AG04450 (cell line): ENCODE data around the gene CFL1. TPM values are rescaled to one million over a fixed set of nuclear protein-coding genes. Genes with fewer than 3 reads are reported as not detected.

Experiments
- CTCF ChIA-PET: fragments of 300-600, 350-600 bp; formaldehyde crosslinking; extraction: SDS; loops from one replicate; lab custom pipeline; 2022; ENCODE audit warnings: antibody characterized with exemption, inconsistent platforms; lab: Charles Lee
- POLR2A ChIA-PET: fragments of 350-600 bp; formaldehyde crosslinking; extraction: SDS; loops from one replicate; lab custom pipeline; 2021; ENCODE audit warnings: antibody characterized with exemption, inconsistent platforms; lab: Yijun Ruan, JAX
- DNase-seq: peaks from one replicate; pipeline ENCODE4 v3.0.0-alpha.2; 2011; ENCODE audit warnings: low read depth, low spot score
- H3K27ac ChIP-seq: one replicate; pipeline ENCODE4 v1.5.1; 2012; ENCODE audit warnings: low read depth, low read length, control low read depth
- H3K27me3 ChIP-seq: one replicate; pipeline ENCODE4 v1.6.0; 2012; ENCODE audit warnings: low read length; ENCODE audit not compliant: control insufficient read depth, insufficient read depth
- H3K4me3 ChIP-seq: 2 replicates; pipeline ENCODE4 v1.5.1; 2011; ENCODE audit warnings: mild to moderate bottlenecking, low read depth, low read length, control low read depth
- H3K9me3 ChIP-seq: 2 replicates; pipeline ENCODE4 v1.5.1; 2012; ENCODE audit warnings: low read length; ENCODE audit not compliant: control insufficient read depth, insufficient read depth
- CTCF ChIP-seq: IDR thresholded peaks from 2 replicates; pipeline ENCODE4 v1.5.1; 2011; ENCODE audit warnings: low read depth, low read length, control low read depth, inconsistent platforms
- polyA plus RNA-seq: library from polyadenylated mRNA; depleted of rRNA; stranded (reverse); fragments of >200 nt; gene quantifications from 2 replicates; pipeline ENCODE4 v1.2.3, GENCODE V29; 2011

CFL1 gene
- polyA plus RNA-seq, 1 experiment = 1,553 TPM

DNA sequence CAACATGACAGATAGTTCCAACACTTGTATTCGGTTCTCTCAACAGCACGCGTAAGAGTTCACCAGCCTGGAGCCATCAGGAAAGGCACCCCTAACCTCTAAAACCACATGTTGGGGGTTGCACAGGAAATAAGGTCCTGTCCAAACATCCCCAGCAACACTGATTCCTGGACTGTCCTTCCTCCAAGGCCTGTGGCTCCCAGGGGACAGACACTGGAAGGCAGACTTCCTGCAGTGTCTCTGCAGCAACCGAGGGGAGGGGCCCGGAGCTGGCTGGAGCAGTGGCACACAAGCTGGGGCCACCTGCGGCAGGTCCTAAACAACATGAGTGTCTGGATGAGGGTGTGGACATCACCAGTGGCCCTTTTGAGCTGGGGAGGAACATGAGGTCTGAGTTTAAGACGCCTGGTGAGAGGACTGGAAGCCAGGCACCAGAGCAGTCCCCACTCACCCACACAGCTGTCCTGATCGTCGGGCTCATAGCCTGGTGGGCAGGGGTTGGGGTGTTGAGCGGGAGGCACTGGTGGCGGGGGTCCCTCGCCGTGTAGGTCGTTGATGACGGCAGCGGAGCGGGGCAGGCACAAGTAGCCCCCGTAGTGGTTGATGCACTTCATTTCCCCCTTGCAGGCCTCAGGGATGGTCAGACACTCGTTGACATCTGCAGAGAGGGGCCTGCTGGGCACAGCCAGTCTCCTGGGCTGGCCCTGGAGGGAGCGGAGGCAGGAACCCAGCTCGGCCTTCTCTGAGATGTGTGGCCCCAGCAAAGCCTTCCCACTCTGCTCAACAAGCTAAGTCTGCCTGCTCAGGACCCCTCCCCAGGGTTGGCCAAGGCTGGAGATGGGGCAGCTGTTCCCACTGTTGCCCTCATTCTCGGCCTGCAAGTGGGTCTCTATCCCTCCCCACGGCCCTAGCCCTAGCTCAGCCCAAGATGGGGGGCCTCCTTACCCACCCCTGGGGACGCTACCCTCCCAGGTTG, 13.0 kb upstream of the CFL1 start:
- H3K9me3 ChIP-seq = no peaks in the 10 kb centered on the region; the same call in 1 of the 2 replicates
- TF ChIP-seq CTCF = no peak
- H3K27me3 ChIP-seq = no peaks in the 10 kb centered on the region
- DNase-seq = no peak
- ChIA-PET CTCF (interaction anchor here (0.6 to 2.4 kb wide), 8 partner anchors 10 to 198 kb away, joined by 3 to 23 read pairs (median 6); partner anchors contain the start of genes FIBP and MUS81), POLR2A (interaction anchor here (0.5 to 2.2 kb wide), 8 partner anchors 8 to 249 kb away, joined by 3 to 37 read pairs (median 7); partner anchors contain the start of genes CCDC85B, CFL1, FIBP and FOSL1)
- H3K4me3 ChIP-seq = peak overlapping the region; percentile 76
- peak overlapping the region; percentile 83 for H3K27ac ChIP-seq

GRCh38 chr11:65870307-65870658, 12.3 kb upstream of the CFL1 start:
- no peak for TF ChIP-seq CTCF
- Histone ChIP-seq H3K27me3 (no peaks in the 10 kb centered on the region), H3K4me3 (peak overlapping the region; percentile 76; the same call in 1 of the 2 replicates), H3K9me3 (no peaks in the 10 kb centered on the region; the same call in 1 of the 2 replicates), H3K27ac (peak overlapping the region; percentile 21)
- POLR2A ChIA-PET = interaction anchor here (1.1 to 4.2 kb wide), 2 partner anchors 10 to 11 kb away, joined by 3 to 26 read pairs; partner anchors contain the start of gene MUS81
- DNase-seq = no peak
- CTCF ChIA-PET = interaction anchor here (1.3 to 4.2 kb wide), 5 partner anchors 9 to 118 kb away, joined by 3 to 35 read pairs (median 20); partner anchors contain the start of genes FIBP and MUS81

GRCh38 chr11:65869643-65870306, 11.8 kb upstream of the CFL1 start:
- no peak for TF ChIP-seq CTCF
- Histone ChIP-seq H3K9me3 (no peaks in the 10 kb centered on the region; the same call in 1 of the 2 replicates), H3K27ac (peak overlapping the region; percentile 21), H3K27me3 (no peaks in the 10 kb centered on the region), H3K4me3 (no peak overlapping the region)
- CTCF ChIA-PET = interaction anchor here (2.1 to 4.2 kb wide), 4 partner anchors 10 to 19 kb away, joined by 14 to 35 read pairs (median 22); partner anchors contain the start of genes FIBP and MUS81
- POLR2A ChIA-PET = interaction anchor here (0.6 to 4.2 kb wide), 2 partner anchors 11 to 16 kb away, joined by 8 to 26 read pairs; partner anchors contain the start of gene MUS81
- no peak for DNase-seq

DNA sequence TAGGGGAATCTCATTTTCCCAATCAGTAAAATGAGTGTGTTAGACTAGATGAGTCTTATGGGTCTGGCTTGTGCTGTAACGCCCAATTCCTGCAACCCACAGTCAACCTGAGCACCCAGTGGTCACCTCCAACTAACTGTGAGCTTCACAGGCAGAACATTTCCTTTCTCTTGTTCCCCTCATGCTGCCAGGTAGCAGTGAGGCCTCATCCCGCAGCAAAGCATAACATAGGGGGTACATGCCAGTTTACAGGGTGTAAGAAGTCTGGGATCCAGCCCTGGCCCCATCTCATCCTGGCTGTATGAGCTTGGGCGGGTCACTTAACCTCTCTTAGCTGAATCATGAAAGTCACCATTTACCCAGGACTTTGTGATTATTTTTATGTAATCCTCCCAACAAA, 10.9 kb upstream of the CFL1 start:
- Histone ChIP-seq H3K27ac (no peak overlapping the region), H3K27me3 (no peaks in the 10 kb centered on the region), H3K4me3 (no peak overlapping the region), H3K9me3 (no peaks in the 10 kb centered on the region; the same call in 1 of the 2 replicates)
- ChIA-PET POLR2A (interaction anchor here (0.6 to 4.2 kb wide), 4 partner anchors 10 to 987 kb away, joined by 3 to 26 read pairs (median 4); partner anchors contain the start of genes FIBP and MUS81), CTCF (interaction anchor here (2.1 to 4.2 kb wide), 3 partner anchors 9 to 20 kb away, joined by 14 to 35 read pairs (median 20); partner anchors contain the start of genes FIBP and MUS81)
- no peak for DNase-seq
- TF ChIP-seq CTCF = no peak
